HG03354 (cell line): Measurements from ENCODE around the gene NF1.
"Not testable (repeated sequence)": the region's sequence is repeated elsewhere in the genome, so short reads cannot be mapped to it uniquely, and the experiment has no call there.

ENCODE experiments used
- ATAC-seq: cut with Tn5 transposase; IDR thresholded peaks from one replicate; pipeline ENCODE4 v1.9.1; 2021; ENCODE audit warnings: mild to moderate bottlenecking; ENCODE audit not compliant: unreplicated experiment, poor library complexity, severe bottlenecking

Gene NF1

GRCh38 chr17:31094600-31095235 is at the start of gene NF1:
Gene NF1 (plus strand): TSS chr17:31094977. CDS start chr17:31095310, 333 bp downstream.
- peak; percentile 77 for ATAC-seq

GRCh38 chr17:31046856-31047425 is 47.8 kb upstream of the NF1 start:
- not testable (repeated sequence) for ATAC-seq

GRCh38 chr17:31048142-31048541 is 46.6 kb upstream of the NF1 start:
- ATAC-seq = no peak

GRCh38 chr17:31048780-31049179 is 46.0 kb upstream of the NF1 start:
- no peak for ATAC-seq

- no peak for ATAC-seq
Observed at GRCh38 chr17:31050948-31051347, 43.8 kb upstream of the NF1 start.

GRCh38 chr17:31051506-31051905 is 43.3 kb upstream of the NF1 start:
- ATAC-seq = no peak

GRCh38 chr17:31052187-31052889 is 42.4 kb upstream of the NF1 start:
- no peak for ATAC-seq

- ATAC-seq = no peak
Observed at GRCh38 chr17:31053071-31053470, 41.7 kb upstream of the NF1 start.

GRCh38 chr17:31054761-31055160 is 40.0 kb upstream of the NF1 start:
- no peak for ATAC-seq

- ATAC-seq = no peak
Observed at GRCh38 chr17:31058976-31059375, 35.8 kb upstream of the NF1 start.

- no peak for ATAC-seq
Observed at GRCh38 chr17:31060791-31061550, 33.8 kb upstream of the NF1 start.

GRCh38 chr17:31061678-31062077 is 33.1 kb upstream of the NF1 start:
- no peak for ATAC-seq

GRCh38 chr17:31062346-31062745 is 32.4 kb upstream of the NF1 start:
- no peak for ATAC-seq

GRCh38 chr17:31064707-31065106 is 30.1 kb upstream of the NF1 start:
- ATAC-seq = no peak

GRCh38 chr17:31067691-31068184 is 27.0 kb upstream of the NF1 start:
- ATAC-seq = no peak

GRCh38 chr17:31068291-31068690 is 26.5 kb upstream of the NF1 start:
- ATAC-seq = no peak

GRCh38 chr17:31072186-31072585 is 22.6 kb upstream of the NF1 start:
- no peak for ATAC-seq

GRCh38 chr17:31073411-31073810 is 21.4 kb upstream of the NF1 start:
- ATAC-seq = no peak

- ATAC-seq = no peak
Observed at GRCh38 chr17:31074772-31075555, 19.8 kb upstream of the NF1 start.

- no peak for ATAC-seq
Observed at GRCh38 chr17:31078290-31078689, 16.5 kb upstream of the NF1 start.
